BLaER1 treated with 17β-estradiol and CSF1 and Interleukin-3, amounts not matched to agents 10 nM and 100 nM (cell line): Measurements from ENCODE around the gene LMBR1.
"Not testable (repeated sequence)": the region's sequence is repeated elsewhere in the genome, so short reads cannot be mapped to it uniquely, and the experiment has no call there.

Experiments used
- H3K27ac ChIP-seq, 11 experiments: shearing (Covaris generic); formaldehyde crosslinking; 2 replicates each; pipeline ENCODE4 v1.8.1; 2022
- H3K27me3 ChIP-seq, 11 experiments: shearing (Covaris generic); formaldehyde crosslinking; 2 replicates each; pipeline ENCODE4 v1.8.1; 2022
- H3K36me3 ChIP-seq, 11 experiments: shearing (Covaris generic); formaldehyde crosslinking; 2 replicates each; pipeline ENCODE4 v1.8.1; 2022
- H3K4me1 ChIP-seq, 10 experiments: shearing (Covaris generic); formaldehyde crosslinking; 2 replicates each; pipeline ENCODE4 v1.8.1; 2022
- H3K4me2 ChIP-seq, 11 experiments: shearing (Covaris generic); formaldehyde crosslinking; 2 replicates each; pipeline ENCODE4 v1.8.1; 2022
- H3K4me3 ChIP-seq, 10 experiments: shearing (Covaris generic); formaldehyde crosslinking; 2 replicates each; pipeline ENCODE4 v1.8.1; 2022
- H3K9ac ChIP-seq, 11 experiments: shearing (Covaris generic); formaldehyde crosslinking; 2 replicates each; pipeline ENCODE4 v1.8.1; 2022
- H3K9me3 ChIP-seq, 11 experiments: shearing (Covaris generic); formaldehyde crosslinking; replicated peaks in 1 of 11; 2 replicates each; pipeline ENCODE4 v1.8.1; 2022
- H4K20me1 ChIP-seq, 11 experiments: shearing (Covaris generic); formaldehyde crosslinking; 2 replicates each; pipeline ENCODE4 v1.8.1; 2022
- Cebpa-rat ChIP-seq, 11 experiments: shearing (Covaris generic); IDR thresholded peaks; 2 replicates each; pipeline ENCODE4 v1.8.1; 2022

Gene LMBR1

GRCh38 chr7:156892821-156893706 lies at the start of gene LMBR1:
Gene LMBR1 (minus strand): TSS chr7:156893183. CDS start chr7:156892993, 190 bp downstream.
- Histone ChIP-seq H3K4me3 (peak within 1 kb of the TSS; percentile 73 to 98 (median 94)), H3K4me2 (peak within 1 kb of the TSS; percentile 89 to 97 (median 92)), H3K9me3 (peaks cover 0 to 25% (median 7%) of the 10 kb centered on the region in 11 experiments; a peak in 12 of 22 replicates), H3K27ac (peak within 1 kb of the TSS; percentile 75 to 93 (median 91)), H4K20me1 (peaks cover 0 to 43% (median 39%) of the 10 kb centered on the region in 11 experiments; a peak in 19 of 22 replicates), H3K36me3 (peaks cover 0 to 23% (median 14%) of the 10 kb centered on the region in 11 experiments; a peak in 17 of 22 replicates), H3K27me3 (no peaks in the 10 kb centered on the region), H3K4me1 (peaks cover 48 to 76% (median 55%) of the 10 kb centered on the region in 10 experiments), H3K9ac (peak within 1 kb of the TSS; percentile 83 to 91 (median 88))
- no peak for TF ChIP-seq Cebpa-rat (IDR thresholded peaks at IDR 0.05)

GRCh38 chr7:156942708-156943090 lies 49.7 kb upstream of the LMBR1 start:
- Histone ChIP-seq H3K9me3 (peaks cover 17 to 42% (median 34%) of the 10 kb centered on the region in 11 experiments), H3K4me2 (no peak overlapping the region), H3K4me3 (no peak overlapping the region), H3K27me3 (peaks cover 31 to 59% (median 51%) of the 10 kb centered on the region in 11 experiments), H3K36me3 (no peaks in the 10 kb centered on the region), H3K9ac (no peak overlapping the region), H3K27ac (no peak overlapping the region), H3K4me1 (0 out of 20 replicates have a peak, but pooled peaks cover 0 to under 1% (median 0%) of the 10 kb centered on the region in 10 experiments), H4K20me1 (peaks cover 0 to 5% (median 0%) of the 10 kb centered on the region in 11 experiments; a peak in 2 of 22 replicates)
- no peak for TF ChIP-seq Cebpa-rat (IDR thresholded peaks at IDR 0.05)

- Histone ChIP-seq H3K36me3 (no peaks in the 10 kb centered on the region), H3K9me3 (peaks cover 17 to 42% (median 34%) of the 10 kb centered on the region in 11 experiments), H3K4me3 (peak overlapping the region in 4 of 10 experiments; percentile 6 to 32 (median 23); a peak in 4 of 20 replicates), H3K27ac (no peak overlapping the region), H3K9ac (no peak overlapping the region), H4K20me1 (peaks cover 0 to 5% (median 0%) of the 10 kb centered on the region in 11 experiments; a peak in 2 of 22 replicates), H3K4me1 (peaks cover 0 to 9% (median 0%) of the 10 kb centered on the region in 10 experiments; a peak in 4 of 20 replicates), H3K27me3 (peaks cover 31 to 53% (median 50%) of the 10 kb centered on the region in 11 experiments), H3K4me2 (no peak overlapping the region)
- no peak; a peak in 1 of 22 replicates for TF ChIP-seq Cebpa-rat (IDR thresholded peaks at IDR 0.05)
Measured at GRCh38 chr7:156941393-156942182, 48.6 kb upstream of the LMBR1 start.

GRCh38 chr7:156940421-156941122 lies 47.6 kb upstream of the LMBR1 start:
- TF ChIP-seq Cebpa-rat (IDR thresholded peaks at IDR 0.05): no peak
- Histone ChIP-seq H3K36me3 (no peaks in the 10 kb centered on the region), H3K4me2 (no peak overlapping the region), H3K27ac (no peak overlapping the region), H3K9ac (no peak overlapping the region), H4K20me1 (peaks cover 0 to 5% (median 0%) of the 10 kb centered on the region in 11 experiments; a peak in 2 of 22 replicates), H3K4me1 (peaks cover 0 to 9% (median 0%) of the 10 kb centered on the region in 10 experiments; a peak in 4 of 20 replicates), H3K9me3 (peaks cover 17 to 36% (median 34%) of the 10 kb centered on the region in 11 experiments), H3K4me3 (no peak overlapping the region), H3K27me3 (peaks cover 31 to 44% (median 41%) of the 10 kb centered on the region in 11 experiments)

DNA sequence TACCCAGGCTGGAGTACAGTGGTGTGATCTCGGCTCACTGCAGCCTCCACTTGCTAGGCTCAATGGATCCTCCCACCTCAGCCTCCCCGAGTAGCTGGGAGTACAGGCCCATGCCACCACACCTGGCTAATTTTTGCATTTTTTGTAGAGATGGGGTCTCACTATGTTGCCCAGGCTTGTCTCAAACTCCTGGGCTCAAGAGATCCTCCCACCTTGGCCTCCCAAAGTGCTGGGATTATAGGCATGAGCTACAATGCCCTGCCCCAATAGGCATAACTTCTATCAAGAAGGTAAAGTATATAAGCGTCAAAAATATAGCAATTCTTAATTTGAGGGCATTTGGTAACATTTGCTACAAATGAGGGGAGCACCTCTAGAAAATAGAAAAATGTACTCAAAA lies 43.8 kb upstream of the LMBR1 start:
- not testable (repeated sequence) for H3K27me3 ChIP-seq, H3K9ac ChIP-seq, H3K4me3 ChIP-seq, H4K20me1 ChIP-seq, H3K4me1 ChIP-seq, H3K36me3 ChIP-seq, H3K27ac ChIP-seq
- peak overlapping the region in 4 of 11 experiments; percentile 7 to 39 (median 20); a peak in 2 of 22 replicates for H3K4me2 ChIP-seq
- peaks cover 15 to 22% (median 21%) of the 10 kb centered on the region in 11 experiments for H3K9me3 ChIP-seq

DNA sequence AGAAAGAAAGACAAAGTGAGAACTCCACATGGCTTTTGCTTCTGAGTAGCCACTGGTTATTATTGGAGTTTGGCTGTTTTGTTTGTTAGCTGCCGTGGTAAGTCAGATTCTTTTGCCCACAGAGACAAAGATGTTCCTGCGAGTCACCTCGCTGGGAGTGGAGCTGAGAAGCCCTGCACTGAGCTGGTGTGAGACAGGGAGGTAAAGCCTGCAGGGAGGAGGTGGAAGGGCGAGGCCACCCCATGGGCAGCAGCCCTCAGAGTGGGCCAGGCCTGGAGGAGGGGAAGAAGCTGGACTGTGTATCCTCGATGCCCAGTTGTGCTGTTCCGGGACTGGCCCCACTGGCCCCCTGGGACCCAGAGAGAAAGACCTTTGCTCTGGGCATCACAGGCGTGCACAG lies 42.3 kb upstream of the LMBR1 start:
- Histone ChIP-seq H3K27me3 (no peaks in the 10 kb centered on the region), H3K36me3 (no peaks in the 10 kb centered on the region), H3K4me2 (no peak overlapping the region), H3K27ac (no peak overlapping the region), H3K4me1 (peaks cover 0 to 9% (median 0%) of the 10 kb centered on the region in 10 experiments; a peak in 4 of 20 replicates), H3K9ac (no peak overlapping the region), H3K4me3 (no peak overlapping the region), H3K9me3 (peaks cover under 1 to 7% (median 6%) of the 10 kb centered on the region in 11 experiments; a peak in 21 of 22 replicates), H4K20me1 (no peaks in the 10 kb centered on the region)
- TF ChIP-seq Cebpa-rat (IDR thresholded peaks at IDR 0.05): no peak

- Histone ChIP-seq H3K9me3 (no peaks in the 10 kb centered on the region), H3K27ac (no peak overlapping the region), H3K9ac (no peak overlapping the region), H3K4me2 (no peak overlapping the region), H3K4me3 (no peak overlapping the region), H4K20me1 (no peaks in the 10 kb centered on the region), H3K36me3 (no peaks in the 10 kb centered on the region), H3K27me3 (no peaks in the 10 kb centered on the region; a peak in 1 of 22 replicates), H3K4me1 (peaks cover 0 to 14% (median 8%) of the 10 kb centered on the region in 10 experiments; a peak in 9 of 20 replicates)
- no peak for TF ChIP-seq Cebpa-rat (IDR thresholded peaks at IDR 0.05)
Measured at GRCh38 chr7:156932006-156932405, 39.0 kb upstream of the LMBR1 start.

DNA sequence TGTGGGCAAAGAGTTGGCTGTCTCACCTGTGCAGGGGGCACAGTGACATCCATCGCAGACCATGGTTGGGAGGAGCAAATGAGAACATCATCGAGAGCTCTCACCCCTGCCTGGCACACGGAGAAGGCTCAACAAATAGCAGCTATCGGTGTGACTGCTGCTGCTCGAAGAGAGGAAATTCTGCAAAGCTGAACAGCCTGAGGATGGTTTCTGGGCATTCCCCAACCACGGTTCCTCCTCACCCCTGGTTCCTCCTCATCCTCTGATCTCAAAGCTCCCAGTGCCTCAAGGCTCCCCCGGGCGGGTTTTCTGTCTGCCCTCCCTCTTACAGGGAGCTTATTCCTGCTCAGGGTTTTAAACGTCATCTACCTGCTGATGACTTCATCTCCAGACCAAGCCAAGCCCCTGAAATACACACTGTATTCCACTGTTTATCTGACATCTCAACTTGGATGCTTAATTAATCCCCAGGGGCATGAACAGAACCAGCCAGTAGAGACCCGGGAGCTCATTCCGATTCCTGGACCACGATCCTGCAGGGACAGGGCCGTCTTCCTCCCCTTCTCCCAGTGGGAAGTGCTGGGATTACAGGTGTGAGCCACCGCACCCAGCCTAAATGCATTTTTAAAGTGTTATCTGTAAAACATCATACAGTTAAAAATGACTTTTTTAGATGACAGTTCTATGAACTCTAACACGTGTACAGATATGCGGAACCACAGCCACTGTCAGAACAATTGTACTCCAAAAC lies 37.0 kb upstream of the LMBR1 start:
- Histone ChIP-seq H3K27ac (no peak overlapping the region), H3K9ac (no peak overlapping the region), H4K20me1 (no peaks in the 10 kb centered on the region; a peak in 1 of 22 replicates), H3K4me3 (no peak overlapping the region), H3K36me3 (no peaks in the 10 kb centered on the region), H3K4me2 (no peak overlapping the region; a peak in 1 of 22 replicates), H3K4me1 (peaks cover 0 to 14% (median 7%) of the 10 kb centered on the region in 10 experiments; a peak in 9 of 20 replicates), H3K9me3 (no peaks in the 10 kb centered on the region), H3K27me3 (peaks cover 0 to 9% (median 0%) of the 10 kb centered on the region in 11 experiments; a peak in 3 of 22 replicates)
- no peak for TF ChIP-seq Cebpa-rat (IDR thresholded peaks at IDR 0.05)
